HFF-Myc (cell line): ENCODE data around the gene FCSK.
"Not testable (repeated sequence)": the region's sequence is repeated elsewhere in the genome, so short reads cannot be mapped to it uniquely, and the experiment has no call there.

Experiments used
- DNase-seq: peaks from one replicate; pipeline ENCODE4 v3.0.0-alpha.2; 2011; ENCODE audit warnings: low read depth; ENCODE audit errors: extremely low read depth
- H3K4me3 ChIP-seq: replicated peaks from 2 replicates; pipeline ENCODE4 v1.5.1; 2011; ENCODE audit warnings: low read depth, mild to moderate bottlenecking, control low read depth, low read length
- TF ChIP-seq, protein P1 (sequence below): IDR thresholded peaks from 2 replicates; pipeline ENCODE4 v1.5.1; 2012; ENCODE audit warnings: mild to moderate bottlenecking, low read depth, low read length, control low read depth; ENCODE audit errors: missing control alignments

The FCSK gene

DNA sequence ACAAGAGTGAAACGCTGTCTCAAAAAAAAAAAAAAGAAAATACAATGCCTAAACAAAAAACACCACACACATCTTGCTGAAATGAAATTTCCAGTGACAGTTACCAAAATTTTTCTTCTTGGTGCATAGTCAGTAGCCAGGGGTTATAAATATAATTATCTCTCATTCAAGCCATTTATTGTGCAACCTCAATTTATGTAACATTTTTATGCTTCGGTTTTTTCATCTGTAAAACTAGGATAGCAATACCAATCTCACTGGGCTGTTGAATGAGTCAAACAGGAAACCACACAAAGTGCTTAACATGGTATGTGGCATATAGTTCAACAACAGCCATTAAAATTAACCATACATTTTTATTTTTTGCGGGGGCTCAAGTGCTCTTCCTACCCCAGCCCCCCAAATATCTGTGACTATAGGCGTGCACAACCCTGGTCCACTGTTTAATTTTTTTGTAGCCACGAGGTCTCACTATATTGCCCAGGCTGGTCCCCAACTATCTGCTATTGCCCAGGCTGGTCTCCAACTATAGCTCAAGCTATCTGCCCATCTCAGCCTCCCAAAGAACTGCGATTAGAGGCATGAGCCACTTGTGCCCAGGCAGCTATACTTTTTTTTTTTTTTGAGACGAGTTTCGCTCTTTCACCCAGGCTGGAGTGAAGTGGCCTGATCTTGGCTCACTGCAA, 66.4 kb downstream of the FCSK start:
- DNase-seq = no peak
- H3K4me3 ChIP-seq = no peak overlapping the region
- TF ChIP-seq, protein P1, sequence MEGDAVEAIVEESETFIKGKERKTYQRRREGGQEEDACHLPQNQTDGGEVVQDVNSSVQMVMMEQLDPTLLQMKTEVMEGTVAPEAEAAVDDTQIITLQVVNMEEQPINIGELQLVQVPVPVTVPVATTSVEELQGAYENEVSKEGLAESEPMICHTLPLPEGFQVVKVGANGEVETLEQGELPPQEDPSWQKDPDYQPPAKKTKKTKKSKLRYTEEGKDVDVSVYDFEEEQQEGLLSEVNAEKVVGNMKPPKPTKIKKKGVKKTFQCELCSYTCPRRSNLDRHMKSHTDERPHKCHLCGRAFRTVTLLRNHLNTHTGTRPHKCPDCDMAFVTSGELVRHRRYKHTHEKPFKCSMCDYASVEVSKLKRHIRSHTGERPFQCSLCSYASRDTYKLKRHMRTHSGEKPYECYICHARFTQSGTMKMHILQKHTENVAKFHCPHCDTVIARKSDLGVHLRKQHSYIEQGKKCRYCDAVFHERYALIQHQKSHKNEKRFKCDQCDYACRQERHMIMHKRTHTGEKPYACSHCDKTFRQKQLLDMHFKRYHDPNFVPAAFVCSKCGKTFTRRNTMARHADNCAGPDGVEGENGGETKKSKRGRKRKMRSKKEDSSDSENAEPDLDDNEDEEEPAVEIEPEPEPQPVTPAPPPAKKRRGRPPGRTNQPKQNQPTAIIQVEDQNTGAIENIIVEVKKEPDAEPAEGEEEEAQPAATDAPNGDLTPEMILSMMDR = no peak

GRCh38 chr16:70522216-70523075, 68.1 kb downstream of the FCSK start:
- DNase-seq = no peak
- TF ChIP-seq, protein P1 = no peak

GRCh38 chr16:70523076-70523742, 68.8 kb downstream of the FCSK start, which contains the start of gene COG4:
TSS of gene COG4 (minus strand) at chr16:70523554. CDS start at chr16:70523543, 11 bp downstream.
- peak within 1 kb of the TSS; percentile 84 for H3K4me3 ChIP-seq
- peak; percentile 61 for DNase-seq
- TF ChIP-seq, protein P1 = no peak

More at GRCh38 chr16:70522216-70523075, 68.1 kb downstream of the FCSK start:
- H3K4me3 ChIP-seq = peak overlapping the region; percentile 84

DNA sequence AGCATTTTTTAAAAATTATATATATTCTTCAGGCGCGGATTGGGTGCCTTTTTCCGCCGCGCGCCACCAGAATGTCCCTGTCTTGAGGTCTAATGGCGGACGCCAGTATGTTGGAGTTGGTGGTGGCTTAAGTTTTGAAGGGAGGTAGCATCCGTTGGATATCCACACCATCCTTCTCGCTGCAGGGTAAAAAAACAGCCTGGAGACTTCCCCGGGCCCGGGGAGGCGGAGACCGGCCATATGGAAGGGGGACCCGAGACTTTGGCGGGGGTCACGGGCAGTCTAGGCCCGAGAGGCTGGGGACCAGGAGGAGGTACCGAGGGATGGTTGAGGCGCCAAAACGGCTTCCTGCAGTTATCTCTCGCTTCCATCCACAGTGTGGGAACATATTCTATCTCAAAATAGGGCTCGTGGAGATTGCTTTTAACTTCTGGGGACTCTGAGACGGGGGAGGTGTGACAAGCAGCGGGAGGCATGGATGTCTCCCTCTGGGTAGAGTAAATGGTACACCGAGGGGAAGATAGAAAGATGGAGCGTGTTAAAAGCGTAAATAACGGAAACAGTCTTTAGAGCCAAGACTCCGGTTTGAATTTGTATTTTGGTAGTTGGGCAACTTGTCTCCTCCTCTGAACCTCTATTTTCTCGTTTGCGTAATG, 69.5 kb downstream of the FCSK start, which contains the start of gene SF3B3:
Gene SF3B3 (plus strand): TSS at position 74 of the 656 bp plus-strand sequence. CDS start 2,841 bp downstream, outside the sequence.
- no peak for DNase-seq
- H3K4me3 ChIP-seq = peak within 1 kb of the TSS; percentile 84
- TF ChIP-seq, protein P1 = no peak

DNA sequence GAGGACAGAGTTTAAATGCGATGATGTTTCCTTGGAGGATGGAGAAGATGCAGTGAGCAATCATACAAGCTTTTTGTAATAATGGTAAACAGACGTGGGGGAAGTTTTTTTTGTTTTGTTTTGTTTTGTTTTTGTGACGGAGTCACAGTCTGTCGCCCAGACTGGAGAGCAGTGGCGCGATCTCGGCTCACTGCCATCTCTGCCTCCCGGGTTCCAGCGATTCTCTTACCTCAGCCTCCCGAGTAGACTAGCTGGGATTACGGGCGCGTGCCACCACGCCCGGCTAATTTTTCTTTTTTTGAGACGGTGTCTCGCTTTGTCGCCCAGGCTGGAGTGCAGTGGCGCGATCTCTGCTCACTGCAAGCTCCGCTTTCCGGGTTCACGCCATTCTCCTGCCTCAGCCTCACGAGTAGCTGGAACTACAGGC, 70.0 kb downstream of the FCSK start:
- not testable (repeated sequence) for DNase-seq
- peak overlapping the region; percentile 84 for H3K4me3 ChIP-seq

GRCh38 chr16:70526403-70526802, 72.0 kb downstream of the FCSK start:
- TF ChIP-seq, protein P1 = no peak
- DNase-seq = no peak
- H3K4me3 ChIP-seq = peak overlapping the region; percentile 84
